HG03469 (cell line): ENCODE data around the gene CPNE4.
"Not testable (repeated sequence)": the region's sequence is repeated elsewhere in the genome, so short reads cannot be mapped to it uniquely, and the experiment has no call there.

ENCODE experiments used
- ATAC-seq: cut with Tn5 transposase; IDR thresholded peaks from one replicate; pipeline ENCODE4 v1.9.1; 2021; ENCODE audit warnings: mild to moderate bottlenecking, moderate library complexity, moderate number of reproducible peaks; ENCODE audit not compliant: unreplicated experiment

CPNE4 gene

DNA sequence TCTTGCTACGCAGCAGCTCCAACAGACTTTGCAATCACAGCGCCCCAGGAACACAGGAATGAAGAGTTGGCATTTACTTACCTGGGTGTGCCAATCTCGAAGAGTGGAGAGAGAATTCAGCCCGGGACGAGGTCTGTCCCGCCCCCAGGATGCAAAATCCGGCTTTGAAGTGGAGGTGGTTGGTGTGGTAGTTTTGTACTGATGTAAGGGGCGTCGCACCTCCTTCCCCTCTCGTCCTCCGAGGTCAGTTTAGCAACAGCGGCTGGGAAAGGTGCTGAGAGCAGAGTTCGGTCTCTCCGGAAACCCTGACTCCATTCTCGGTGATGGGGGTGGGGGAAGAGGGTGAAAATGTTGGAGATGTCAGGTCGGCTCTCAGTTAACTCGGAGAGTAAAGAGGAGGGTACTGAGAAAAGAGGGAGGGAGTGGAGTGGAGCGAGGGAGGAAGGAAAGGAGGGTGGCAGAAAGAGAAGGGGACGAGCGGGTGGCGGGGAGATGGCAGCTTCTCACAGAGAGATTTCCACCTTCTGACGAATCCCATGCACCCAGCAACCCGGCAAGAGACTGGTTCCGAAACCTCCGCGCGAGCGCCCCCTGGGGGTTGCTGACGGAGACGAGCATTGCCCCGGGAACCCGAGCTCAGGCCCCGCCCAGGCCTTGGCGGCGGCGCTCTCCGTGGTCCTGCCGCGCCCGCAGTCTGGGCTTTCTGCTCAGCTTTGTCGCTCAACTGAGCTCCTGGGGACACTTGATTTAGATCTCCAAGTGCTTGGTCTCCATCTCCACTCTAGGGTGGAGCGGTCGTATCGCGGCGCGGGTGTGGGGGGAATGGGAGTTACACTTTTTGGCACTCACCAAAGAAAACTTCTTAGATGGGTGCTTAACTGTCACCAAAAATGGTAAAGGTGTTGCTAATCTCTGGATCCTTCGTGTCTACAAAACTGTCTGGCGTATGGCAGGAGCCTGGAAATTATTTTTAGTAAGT is at the start of gene CPNE4:
Gene CPNE4 (minus strand): TSS at position 529 of the 979 bp plus-strand sequence.
- peak; percentile 62 for ATAC-seq

DNA sequence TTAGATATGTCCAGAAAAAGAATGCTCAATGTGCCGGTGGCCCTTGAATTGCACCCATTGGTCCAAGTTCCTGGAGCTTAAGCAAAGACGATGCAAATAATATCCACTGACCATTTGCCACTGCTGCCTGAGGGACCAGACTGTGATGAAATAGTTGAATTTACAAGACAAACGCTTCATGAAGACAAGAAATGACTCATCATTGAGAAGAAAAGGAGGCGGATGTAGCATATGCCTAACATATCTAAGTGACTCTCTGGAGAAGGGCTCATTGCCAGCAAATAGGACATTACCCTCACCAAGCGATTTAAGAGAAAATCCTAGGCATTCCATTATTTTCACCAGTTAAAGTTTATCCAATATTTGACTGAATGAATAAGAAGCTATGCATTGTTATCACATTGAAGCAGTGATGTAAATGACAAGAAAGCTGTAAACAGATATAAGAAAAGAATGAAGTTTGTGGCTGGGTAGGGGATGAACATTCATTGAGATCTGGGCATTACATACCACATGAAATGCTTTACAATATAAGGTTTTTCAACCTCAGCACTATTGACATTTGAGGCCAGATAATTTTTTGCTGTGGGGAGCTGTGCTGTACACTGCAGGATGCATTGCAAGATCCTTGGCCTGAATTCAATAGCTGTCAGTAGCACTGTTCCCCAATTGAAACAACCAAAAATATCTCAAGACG is 48.9 kb upstream of the CPNE4 start:
- no peak for ATAC-seq

DNA sequence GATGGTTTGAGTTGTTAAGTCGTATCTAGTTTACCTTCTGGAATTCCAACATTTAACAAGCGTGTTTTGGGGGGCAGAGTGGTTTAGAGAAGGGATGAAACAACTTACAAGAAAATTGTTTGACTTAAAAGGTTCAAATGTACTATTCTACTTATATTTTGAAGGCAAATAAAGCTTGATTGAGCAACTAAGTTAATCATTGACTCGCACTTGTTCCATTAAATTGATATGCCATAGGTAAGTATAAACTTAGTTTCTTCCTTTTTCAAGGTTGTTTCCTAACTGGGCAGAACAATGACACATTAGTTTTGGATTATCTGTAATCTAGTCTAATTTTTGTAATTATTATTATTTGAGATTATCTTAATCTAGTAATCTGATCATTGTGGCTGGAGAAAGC is 48.3 kb upstream of the CPNE4 start:
- no peak for ATAC-seq

DNA sequence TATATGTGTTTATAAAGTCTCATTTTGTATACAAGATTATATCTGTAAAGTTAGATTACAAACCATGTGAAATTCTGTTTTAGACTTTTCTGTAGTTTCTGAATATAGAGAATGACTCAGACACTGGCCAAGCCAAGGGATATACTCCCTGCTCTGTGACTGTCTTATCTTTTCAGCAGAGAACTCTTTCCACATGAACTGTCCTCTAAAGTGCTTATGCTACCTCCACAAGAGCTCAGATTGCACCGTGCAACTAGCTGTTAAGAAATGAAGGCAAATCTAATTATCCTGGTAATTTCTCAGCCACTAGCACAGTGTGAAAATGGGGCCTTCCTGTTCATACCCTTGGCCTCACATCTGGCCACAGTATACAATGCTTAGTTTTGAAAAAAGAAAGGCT is 44.3 kb upstream of the CPNE4 start:
- no peak for ATAC-seq

DNA sequence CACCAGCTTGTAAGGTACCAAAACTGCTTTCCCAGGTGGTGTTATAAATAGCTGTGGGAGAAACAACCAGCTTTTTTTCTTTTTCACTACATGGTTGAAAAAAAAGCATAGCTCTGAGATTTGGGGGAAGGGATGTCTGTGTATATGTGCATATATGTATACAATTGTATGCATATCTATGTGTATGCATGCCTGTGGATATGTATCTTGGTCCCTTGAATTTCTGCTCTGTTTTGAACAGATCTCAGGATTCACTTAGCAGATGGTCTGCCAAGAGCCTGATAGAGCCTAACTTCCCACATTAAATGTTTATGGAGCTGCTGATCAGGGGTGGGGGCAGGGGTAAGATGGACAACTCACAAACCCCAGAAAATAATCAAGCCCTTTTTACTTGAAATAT is 39.0 kb upstream of the CPNE4 start:
- no peak for ATAC-seq

DNA sequence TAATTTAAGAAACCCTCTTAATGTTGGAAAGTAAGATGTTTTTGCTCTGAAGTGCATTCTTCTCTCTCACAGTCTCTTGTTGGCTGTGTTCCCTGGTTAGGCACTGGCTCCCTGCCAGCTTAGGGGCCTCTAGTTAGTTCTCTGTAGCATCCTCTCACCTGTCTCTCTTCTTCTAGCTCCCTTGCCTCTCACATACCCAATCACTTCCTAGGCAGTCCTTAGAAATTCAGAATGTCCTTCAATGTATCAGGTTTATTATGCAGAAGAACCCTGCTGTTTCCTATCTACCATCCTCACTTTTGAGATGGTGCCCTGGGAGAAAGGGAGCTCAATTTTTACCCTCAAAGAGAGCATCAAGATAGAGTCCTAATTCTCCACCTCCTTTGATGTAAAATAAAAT is 36.2 kb upstream of the CPNE4 start:
- ATAC-seq, result no peak

DNA sequence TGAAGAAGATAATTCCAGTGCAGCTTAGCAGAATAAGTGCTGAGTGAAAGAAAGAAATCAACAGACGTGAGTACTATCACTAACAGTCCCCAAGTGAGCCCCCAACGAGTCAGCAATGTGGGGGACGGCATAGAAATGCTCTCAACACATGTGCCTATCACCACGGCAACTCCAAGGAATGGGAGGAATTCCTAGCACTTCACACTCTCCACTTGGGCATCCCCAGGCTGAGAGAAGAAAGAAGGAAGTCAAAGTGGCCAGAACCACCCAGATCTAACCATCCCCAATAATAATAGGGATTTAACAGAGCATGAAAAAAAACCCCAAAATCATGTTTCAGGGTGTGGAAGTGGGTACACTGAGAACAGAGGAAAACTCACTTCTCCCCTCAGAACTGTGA is 29.3 kb upstream of the CPNE4 start:
- no peak for ATAC-seq

DNA sequence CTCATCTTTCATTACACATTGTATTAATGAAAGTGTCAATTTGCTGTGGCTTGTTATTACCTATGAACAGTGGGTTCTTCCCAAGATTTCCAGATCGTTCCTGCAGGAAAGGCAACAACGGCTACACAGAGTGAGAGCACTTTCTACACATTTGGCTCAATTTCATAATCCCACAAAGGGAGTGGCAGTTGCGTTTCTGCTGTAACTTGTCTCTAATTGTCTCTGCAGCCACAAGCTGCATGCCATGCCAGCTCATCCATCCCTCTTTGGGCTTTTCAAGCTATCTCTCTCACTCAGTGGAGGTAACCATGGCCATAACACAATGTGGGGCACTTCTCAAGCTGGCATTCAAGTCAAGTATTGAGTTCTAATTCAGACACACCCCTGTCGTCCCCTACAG is 27.7 kb upstream of the CPNE4 start:
- ATAC-seq, result no peak

DNA sequence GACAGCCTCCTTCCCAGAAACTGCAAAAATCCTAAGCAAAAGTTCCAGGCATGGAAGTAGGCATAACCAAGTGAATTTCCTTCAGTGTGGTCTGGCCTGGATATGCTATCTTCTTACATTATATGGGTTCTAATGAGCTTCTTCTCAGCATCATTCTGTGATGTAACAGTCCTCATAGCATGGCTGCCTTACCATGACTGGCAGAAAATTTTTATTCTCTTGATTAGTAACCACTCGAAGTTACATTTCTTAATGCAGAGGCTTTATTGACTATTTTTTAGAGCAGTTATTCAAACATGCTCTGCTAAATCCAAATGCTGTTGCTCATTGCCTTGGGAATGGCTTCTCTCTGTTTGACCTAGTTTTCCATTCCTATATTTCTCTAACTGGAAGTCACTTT is 21.1 kb upstream of the CPNE4 start:
- ATAC-seq, result no peak

DNA sequence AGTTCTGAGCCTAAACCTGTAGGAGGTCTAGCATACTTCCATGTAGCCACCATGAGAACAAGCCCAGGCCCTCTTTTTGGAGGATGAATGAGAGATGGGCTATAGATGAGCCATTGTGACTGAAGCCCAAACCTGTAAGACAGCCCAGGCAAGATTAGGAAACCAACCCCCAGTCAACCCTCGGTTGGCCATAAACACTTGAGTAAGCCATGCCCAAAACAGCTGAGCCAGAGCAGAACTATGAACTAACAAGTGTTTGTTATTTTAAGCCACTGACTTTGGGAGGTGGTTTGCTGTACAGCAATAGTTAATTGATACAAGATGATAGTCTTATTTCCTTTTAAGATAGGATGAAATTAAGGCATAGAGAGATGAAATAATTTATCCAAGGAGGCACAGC is 12.4 kb upstream of the CPNE4 start:
- no peak for ATAC-seq

DNA sequence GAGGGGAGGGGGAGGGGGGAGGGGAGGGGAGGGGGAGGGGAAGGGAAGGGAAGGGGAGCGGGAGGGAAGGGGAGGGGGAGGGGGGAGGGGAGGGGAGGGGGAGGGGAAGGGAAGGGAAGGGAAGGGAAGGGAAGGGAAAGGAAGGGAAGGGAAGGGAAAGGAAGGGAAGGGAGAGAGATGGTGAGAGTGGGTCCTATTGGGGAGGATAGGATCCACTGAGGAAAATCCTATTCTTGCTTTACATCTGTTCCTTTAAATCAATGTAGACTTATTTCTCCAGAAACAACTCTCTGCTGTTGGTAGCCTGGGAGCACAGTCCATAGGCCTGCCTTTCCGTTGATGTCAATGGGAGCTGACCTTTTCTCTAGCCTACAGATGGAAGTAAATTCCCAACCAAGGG is 10.1 kb upstream of the CPNE4 start:
- not testable (repeated sequence) for ATAC-seq

DNA sequence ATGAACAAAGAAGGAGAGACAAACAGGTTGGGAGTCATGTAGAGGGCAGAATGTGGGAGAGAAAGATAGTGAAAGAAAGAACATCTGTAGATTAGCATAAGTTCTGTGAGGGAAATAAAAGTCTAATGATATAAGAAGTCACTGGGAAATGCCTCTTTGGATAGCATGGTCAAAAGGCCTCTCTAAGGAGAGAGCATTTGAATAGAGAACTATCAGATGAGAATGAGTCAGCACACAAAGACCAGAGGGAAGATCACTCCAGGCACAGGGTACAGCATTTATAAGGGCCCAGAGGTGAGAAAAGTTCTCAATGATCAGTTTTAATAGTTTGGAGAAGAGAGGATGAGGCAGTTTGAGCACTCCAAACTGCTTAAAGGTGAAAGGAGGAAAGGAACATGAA is 7.9 kb upstream of the CPNE4 start:
- no peak for ATAC-seq

DNA sequence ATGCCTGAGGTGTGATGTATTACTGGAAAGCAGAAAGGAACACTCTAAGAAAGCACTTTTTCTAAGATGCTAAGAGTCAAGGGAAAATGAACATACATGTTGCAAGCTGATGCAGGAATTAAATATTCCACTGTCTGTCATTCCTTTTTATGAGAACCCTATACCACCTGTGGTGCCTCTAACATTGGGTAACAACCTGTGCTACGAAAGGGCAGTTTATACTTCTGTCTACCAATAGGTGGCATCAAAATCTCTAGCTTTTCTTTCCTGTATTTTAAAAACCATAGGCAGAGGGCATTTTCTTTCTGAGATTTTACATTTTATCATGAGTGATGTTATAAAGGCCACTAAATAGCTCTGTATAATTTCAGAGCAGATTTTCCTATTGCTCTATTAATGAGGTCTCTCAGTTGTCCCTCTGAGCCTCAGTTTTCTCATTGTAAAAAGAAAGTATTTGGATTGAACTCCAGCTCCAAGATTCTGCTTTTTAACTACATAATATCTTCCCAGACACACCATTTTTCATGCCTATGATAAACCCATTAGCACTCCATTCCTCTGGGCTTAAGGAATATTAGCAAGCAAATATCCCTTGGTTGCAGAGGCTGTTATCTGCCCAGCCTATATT is 3.5 kb upstream of the CPNE4 start:
- ATAC-seq, result no peak

DNA sequence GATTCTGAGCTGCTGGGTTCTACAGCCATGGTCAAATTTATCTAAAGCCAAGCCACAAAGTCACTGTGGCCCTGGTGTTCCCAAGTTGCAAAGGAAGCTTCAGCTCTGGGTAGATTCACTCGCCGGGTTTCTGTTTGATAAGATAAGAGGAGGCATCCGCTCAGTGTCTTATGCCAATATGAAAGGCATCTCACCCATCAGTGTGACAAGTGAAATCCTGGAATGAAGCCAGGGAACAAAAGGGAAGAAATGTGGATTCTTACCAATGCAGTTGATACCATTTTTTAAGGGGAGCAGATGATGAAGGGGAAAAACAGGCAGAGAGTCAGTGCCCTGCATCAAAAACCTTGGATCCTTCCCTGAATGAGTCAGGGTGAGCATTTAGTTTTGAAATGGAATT is 2.8 kb upstream of the CPNE4 start:
- ATAC-seq, result no peak

DNA sequence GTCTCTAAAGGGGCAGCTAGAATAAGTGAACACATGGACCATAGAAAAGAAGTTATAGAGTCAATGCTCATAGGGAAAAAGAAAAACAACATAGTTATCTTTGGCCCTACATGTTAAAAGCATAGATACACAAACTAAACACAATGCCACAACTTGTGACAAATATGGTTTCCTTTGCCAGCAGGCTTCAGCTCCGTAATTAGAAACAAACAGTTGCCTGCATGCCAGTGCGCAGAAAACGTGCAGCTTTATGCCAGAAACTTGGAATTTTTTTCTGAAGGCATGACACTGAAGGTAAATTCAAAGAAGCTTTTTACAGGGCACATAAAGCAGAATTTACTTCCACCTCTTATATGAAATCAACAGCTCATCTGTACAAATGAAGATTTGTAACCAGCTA is 2.2 kb upstream of the CPNE4 start:
- no peak for ATAC-seq

DNA sequence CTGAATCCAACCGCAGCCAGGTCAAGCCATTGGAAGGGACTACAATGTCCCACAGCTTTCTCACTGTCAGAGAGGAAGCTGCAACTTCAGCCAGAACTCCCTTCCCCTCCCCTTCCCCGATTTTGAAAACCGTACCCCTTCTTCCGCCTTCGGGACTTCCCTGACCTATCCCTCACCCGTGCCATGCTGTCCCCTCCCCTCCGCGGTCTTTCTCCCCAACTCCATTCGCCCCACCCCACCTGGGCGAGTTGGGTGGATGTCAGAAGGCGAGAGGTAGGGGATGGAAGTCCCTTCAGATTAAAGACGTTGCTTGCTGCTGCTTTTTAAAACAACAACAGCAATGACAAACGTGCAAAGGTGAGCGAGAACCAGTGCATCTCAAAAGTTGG is 723 bp downstream of the CPNE4 start:
- ATAC-seq, result no peak

DNA sequence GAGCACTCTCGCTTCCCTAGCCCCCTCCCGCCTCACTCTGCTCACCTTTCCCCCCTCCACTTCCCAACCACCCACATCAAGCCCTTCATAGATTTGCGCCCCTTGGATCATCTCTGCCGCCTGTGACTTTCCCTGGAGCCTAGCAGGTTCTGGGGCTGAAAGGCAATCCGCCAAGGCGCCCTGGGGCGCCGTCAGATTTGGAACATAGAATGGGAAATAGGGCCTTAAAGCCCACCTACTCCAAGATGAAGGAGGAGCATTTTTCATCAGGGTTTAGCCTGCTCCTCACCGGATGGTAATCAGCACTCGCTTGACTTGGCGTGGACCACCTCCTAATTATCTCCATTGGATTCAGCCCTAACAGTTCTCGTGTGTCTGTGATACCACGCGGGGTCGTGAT is 1.3 kb downstream of the CPNE4 start:
- no peak for ATAC-seq

DNA sequence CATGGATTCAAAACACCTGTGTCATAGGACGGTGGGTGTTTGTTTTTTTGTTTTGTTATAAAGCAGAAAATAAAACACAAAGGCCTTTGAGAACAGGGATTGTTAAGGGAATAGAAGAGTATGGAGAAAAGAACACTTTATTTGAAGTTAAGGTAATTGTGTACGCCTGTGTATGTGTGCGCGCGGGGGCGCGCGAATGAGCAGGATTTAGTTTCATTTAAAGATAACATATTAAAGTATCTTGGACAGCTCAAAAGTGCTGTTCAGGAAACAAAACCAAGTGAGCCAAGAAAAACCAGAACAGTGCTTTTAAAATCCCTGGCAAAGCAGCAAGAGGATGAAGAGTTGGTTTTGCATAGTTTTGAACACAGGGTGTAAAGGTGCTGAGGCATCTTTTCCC is 1.9 kb downstream of the CPNE4 start:
- no peak for ATAC-seq

DNA sequence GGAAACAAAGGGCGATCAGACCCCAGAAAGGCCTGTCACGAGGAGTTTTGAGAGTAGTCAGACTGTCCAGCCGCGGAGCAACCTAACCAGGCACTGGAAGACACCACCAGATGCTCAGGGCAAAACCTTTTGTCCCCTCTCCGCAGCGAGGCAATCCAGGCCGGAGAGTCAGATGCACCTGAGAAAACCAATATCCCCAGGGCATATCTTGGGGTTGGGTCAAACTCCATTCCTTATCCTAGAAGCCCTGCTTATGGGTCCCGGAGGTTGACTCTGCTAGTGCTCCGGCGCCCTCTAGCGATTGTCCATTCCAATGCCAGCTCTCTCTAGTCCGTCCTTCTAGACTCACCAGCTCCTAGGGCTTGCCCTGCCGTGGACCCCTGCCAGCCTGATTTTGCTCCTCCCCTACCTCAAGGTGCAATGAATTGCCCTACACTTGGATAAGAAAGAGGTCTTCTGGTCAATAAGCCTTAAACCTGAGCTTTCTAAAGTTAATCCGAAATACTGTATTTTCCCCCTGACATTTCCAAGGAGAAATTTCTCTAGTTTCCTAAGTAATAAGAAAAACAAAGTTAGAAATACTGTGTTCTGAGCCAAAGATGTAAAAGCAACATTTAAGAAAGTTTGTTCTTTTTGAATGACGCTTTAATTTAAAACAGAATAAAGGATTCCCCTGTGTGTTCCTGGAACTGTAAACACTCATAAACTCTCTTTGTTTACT is 5.5 kb downstream of the CPNE4 start:
- peak; percentile 52 for ATAC-seq

DNA sequence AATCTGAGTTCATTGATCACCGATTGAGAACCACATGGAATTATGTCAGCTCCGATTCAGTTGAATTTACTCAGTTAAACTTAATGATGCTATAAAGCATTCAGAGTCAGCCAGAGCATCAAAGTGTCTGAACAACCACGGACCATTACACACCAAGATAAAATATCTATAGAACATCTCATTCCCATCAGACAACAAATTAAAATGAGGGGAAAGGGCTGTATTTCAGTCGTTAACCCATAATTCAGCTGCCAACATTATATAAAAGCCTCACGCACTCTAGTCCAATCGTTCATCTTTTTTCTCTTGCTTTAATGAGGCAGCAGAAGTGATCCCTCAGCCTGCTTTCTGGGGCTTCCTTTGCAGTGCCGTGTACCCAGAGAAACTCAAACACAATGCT is 11.9 kb downstream of the CPNE4 start:
- ATAC-seq, result no peak

DNA sequence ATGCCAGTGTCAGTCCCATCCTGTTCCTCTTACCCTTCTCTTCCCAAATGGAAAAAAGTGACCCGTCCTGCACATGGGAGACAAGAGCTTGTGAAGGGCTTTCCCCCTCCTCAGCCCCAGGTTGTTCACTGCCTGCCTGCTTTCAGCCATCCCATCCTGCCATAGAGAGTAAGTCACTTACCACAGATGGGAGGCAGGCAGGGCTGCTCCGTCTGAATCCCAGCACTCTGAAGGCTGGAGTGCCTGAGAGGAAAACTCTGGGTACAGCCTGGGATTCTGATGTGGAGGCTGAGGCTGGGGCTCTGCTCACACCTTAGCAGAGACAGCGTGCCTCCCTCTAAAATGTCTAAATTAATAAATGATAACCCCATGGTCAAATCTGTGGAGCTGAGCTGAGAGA is 14.8 kb downstream of the CPNE4 start:
- ATAC-seq, result no peak
